ENCODE results near the gene BCR.
A peak's percentile ranks its signal among the peaks of the same experiment; 100 is the strongest.

Gene BCR

GRCh38 chr22:23202812-23203451, 22.6 kb downstream of the BCR start:
- no peak for DNase-seq

GRCh38 chr22:23203452-23204124, 23.3 kb downstream of the BCR start:
- DNase-seq = no peak

GRCh38 chr22:23204125-23204488, 23.8 kb downstream of the BCR start:
- DNase-seq = no peak

GRCh38 chr22:23204541-23205157, 24.3 kb downstream of the BCR start:
- no peak for DNase-seq

- no peak for DNase-seq
These were observed 25.2 kb downstream of the BCR start for GRCh38 chr22:23205339-23206049.

GRCh38 chr22:23206915-23207314, 26.6 kb downstream of the BCR start:
- no peak for DNase-seq

- no peak for DNase-seq
These were observed 27.6 kb downstream of the BCR start for GRCh38 chr22:23207729-23208393.

GRCh38 chr22:23210428-23211170, 30.3 kb downstream of the BCR start:
- no peak for DNase-seq

GRCh38 chr22:23211622-23212021, 31.3 kb downstream of the BCR start:
- DNase-seq = no peak

- DNase-seq = no peak
These were observed 32.0 kb downstream of the BCR start for GRCh38 chr22:23212061-23213021.

GRCh38 chr22:23213022-23213555, 32.8 kb downstream of the BCR start:
- no peak for DNase-seq

- DNase-seq = no peak
These were observed 33.4 kb downstream of the BCR start for GRCh38 chr22:23213581-23214334.

GRCh38 chr22:23214398-23214797, 34.1 kb downstream of the BCR start:
- DNase-seq = no peak

- DNase-seq = no peak
These were observed 35.3 kb downstream of the BCR start for GRCh38 chr22:23215294-23216241.

GRCh38 chr22:23216461-23217170, 36.3 kb downstream of the BCR start:
- peak; percentile 34 for DNase-seq

- no peak for DNase-seq
These were observed 37.1 kb downstream of the BCR start for GRCh38 chr22:23217171-23218052.

Data from activated CD8-positive, alpha-beta memory T cell treated with anti-CD3 and anti-CD28 coated beads, Interleukin-2, amount 50 U/mL, for 4 hours (primary cell).